Breast epithelium (tissue), 4 donors: ENCODE results near the gene SP2. TPM values are rescaled to one million over a fixed set of nuclear protein-coding genes. Genes with fewer than 3 reads are reported as not detected.

ENCODE experiments used
- DNase-seq, 2 donors: peaks; one replicate each; pipeline ENCODE4 v3.0.0-alpha.2; 2019; ENCODE audit warnings: low spot score in 2 of 2
- H3K27ac ChIP-seq, 2 donors: fragments of 200-600 bp; sonication (generic) in 1 of 2; one replicate each; pipeline ENCODE4 v1.5.1; 2016 to 2019; ENCODE audit warnings: mild to moderate bottlenecking in 1 of 2
- H3K27me3 ChIP-seq, 2 donors: fragments of 200-600 bp; sonication (generic) in 1 of 2; one replicate each; pipeline versions ENCODE4 v1.5.1 to v1.6.0; 2017 to 2019; ENCODE audit warnings: control low read depth in 1 of 2, mild to moderate bottlenecking in 1 of 2
- H3K36me3 ChIP-seq: fragments of 200-600 bp; one replicate; pipeline ENCODE4 v1.5.1; 2019
- H3K4me1 ChIP-seq, 2 donors: fragments of 200-600 bp; sonication (generic); one replicate each; pipeline ENCODE4 v1.5.1; 2016 to 2019; ENCODE audit warnings: control low read depth in 1 of 2
- H3K4me3 ChIP-seq, 3 donors: fragments of 200-600 bp; sonication (generic); 1 replicate in 2 of 3; 2 replicates in 1 of 3; pipeline ENCODE4 v1.5.1; 2016 to 2019; ENCODE audit warnings: mild to moderate bottlenecking in 3 of 3, moderate library complexity in 2 of 3
- H3K9me3 ChIP-seq, 2 donors: fragments of 200-600 bp; sonication (generic) in 1 of 2; one replicate each; pipeline ENCODE4 v1.5.1; 2016 to 2019; ENCODE audit warnings: control low read depth in 1 of 2
- CTCF ChIP-seq, 3 donors: fragments of 450-650 bp; IDR thresholded peaks; one replicate each; pipeline ENCODE4 v1.5.1; 2016 to 2017; ENCODE audit warnings: antibody characterized with exemption in 3 of 3, mild to moderate bottlenecking in 3 of 3, moderate library complexity in 3 of 3
- POLR2A ChIP-seq: fragments of 450-650 bp; IDR thresholded peaks from one replicate; pipeline ENCODE4 v1.6.1; 2016; ENCODE audit warnings: antibody characterized with exemption, mild to moderate bottlenecking, moderate library complexity
- POLR2AphosphoS5 ChIP-seq, 3 donors: sonication (generic); formaldehyde crosslinking; IDR thresholded peaks; one replicate each; pipeline ENCODE4 v1.6.1; 2017; ENCODE audit warnings: antibody characterized with exemption in 3 of 3
- intact Hi-C: fragments of 100-400 bp; cut with DNase I; formaldehyde crosslinking; loops from one replicate; pipeline ENCODE4 v1.15.1; 2023; ENCODE audit warnings: low total_unique reads
- total RNA-seq, 3 donors: library from RNA; depleted of rRNA; stranded (reverse); fragments of >200 nt; gene quantifications; one replicate each; pipeline ENCODE4 v1.1.0, GENCODE V29; 2016

Gene SP2
- total RNA-seq, 3 donors from 2014 or later, result 4.6 to 9.8 (median 5.6) TPM

- Histone ChIP-seq H3K27ac (peak overlapping the region; percentile 77 to 78), H3K9me3 (no peaks in the 10 kb centered on the region), H3K27me3 (no peaks in the 10 kb centered on the region), H3K4me3 (peak overlapping the region in 1 of 3 donors; percentile 10), H3K36me3 (no peaks in the 10 kb centered on the region), H3K4me1 (peaks cover 13 to 14% of the 10 kb centered on the region in 2 donors)
- intact Hi-C loops, result no loop called here
- TF ChIP-seq CTCF (IDR thresholded peaks at IDR 0.05) (no peak), POLR2AphosphoS5 (IDR thresholded peaks at IDR 0.05) (no peak), POLR2A (no peak)
- no peak for DNase-seq
Measured at GRCh38 chr17:47884905-47885730, 10.9 kb upstream of the SP2 start.

DNA sequence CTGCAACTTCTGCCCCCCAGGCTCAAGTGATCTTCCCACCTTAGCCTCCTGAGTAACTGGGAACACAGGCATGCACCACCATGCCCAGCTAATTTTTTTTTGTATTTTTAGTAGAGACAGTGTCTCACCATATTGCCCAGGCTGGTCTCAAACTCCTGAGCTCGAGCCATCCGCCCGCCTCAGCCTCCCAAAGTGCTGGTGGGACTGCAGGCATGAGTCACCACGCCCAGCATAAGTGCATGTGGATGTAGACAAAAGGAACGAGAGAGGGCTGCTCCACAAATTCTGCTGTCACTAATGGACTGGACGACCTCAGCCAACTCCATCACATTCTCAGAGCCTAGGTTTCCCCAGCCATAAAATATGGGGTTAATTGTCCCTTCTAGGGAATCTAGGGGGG, 7.7 kb upstream of the SP2 start:
- DNase-seq, result no peak
- Histone ChIP-seq H3K27me3 (no peaks in the 10 kb centered on the region), H3K4me1 (peaks cover 8 to 9% of the 10 kb centered on the region in 2 donors), H3K36me3 (no peaks in the 10 kb centered on the region), H3K27ac (no peak overlapping the region), H3K4me3 (no peak overlapping the region), H3K9me3 (no peaks in the 10 kb centered on the region)
- intact Hi-C loops, result no loop called here
- TF ChIP-seq POLR2AphosphoS5 (IDR thresholded peaks at IDR 0.05) (no peak), CTCF (IDR thresholded peaks at IDR 0.05) (no peak), POLR2A (no peak)

DNA sequence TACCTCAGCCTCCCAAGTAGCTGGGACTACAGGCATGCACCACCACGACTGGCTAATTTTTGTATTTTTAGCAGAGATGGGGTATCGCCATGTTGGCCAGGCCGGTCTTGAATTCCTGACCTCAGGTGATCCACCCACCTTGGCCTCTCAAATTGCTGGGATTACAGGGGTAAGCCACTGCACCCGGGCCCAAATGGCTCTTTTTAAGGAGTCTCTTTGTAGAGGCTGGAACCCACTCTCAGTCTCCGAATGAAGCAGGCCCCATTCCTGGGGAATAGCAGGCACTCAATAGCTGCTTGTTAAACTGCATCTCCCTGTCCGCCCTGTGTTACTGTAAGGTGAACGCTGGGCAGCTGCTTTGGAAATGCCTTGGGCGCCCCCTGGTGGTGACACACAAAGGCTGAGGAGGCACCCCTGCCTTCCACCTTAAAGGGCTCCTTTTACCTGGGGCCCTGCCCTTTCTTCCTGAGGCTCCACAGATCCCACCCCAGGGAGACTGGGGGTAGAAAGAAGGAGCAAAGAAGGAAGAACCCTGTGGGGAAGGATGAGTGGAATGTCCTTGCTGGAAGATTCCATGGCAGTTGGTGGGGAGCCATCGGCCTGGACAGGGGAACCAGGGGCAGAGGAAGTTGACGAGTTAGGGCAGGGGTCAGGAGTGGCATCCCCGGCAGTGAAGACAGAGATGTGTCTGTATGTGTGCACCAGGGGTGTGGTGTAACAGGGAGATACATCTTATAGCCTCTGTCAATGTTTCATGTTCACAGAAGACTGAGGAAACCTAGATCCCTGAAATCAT, 6.1 kb upstream of the SP2 start:
- Histone ChIP-seq H3K4me1 (peaks cover 3 to 6% of the 10 kb centered on the region in 2 donors), H3K36me3 (no peaks in the 10 kb centered on the region), H3K27ac (no peak overlapping the region), H3K27me3 (no peaks in the 10 kb centered on the region), H3K4me3 (no peak overlapping the region), H3K9me3 (no peaks in the 10 kb centered on the region)
- TF ChIP-seq CTCF (IDR thresholded peaks at IDR 0.05), result peak; percentile 96 to 97 (median 97)
- peak in 1 of 3 donors; percentile 69 for TF ChIP-seq POLR2AphosphoS5 (IDR thresholded peaks at IDR 0.05)
- no peak for TF ChIP-seq POLR2A
- peak; percentile 86 to 94 for DNase-seq
- intact Hi-C loops, result loop anchor here (5.0 kb wide), 1 partner anchor 48 kb away; the partner anchor contains the start of gene SCRN2

- H3K27me3 ChIP-seq, result no peaks in the 10 kb centered on the region
- H3K27ac ChIP-seq, result no peak overlapping the region
- no peaks in the 10 kb centered on the region for H3K36me3 ChIP-seq
- TF ChIP-seq POLR2A (no peak), CTCF (IDR thresholded peaks at IDR 0.05) (no peak), POLR2AphosphoS5 (IDR thresholded peaks at IDR 0.05) (no peak)
- DNase-seq, result no peak
- no peak overlapping the region for H3K4me3 ChIP-seq
- intact Hi-C loops, result loop anchor here (5.0 kb wide), 1 partner anchor 49 kb away; the partner anchor contains the start of gene SCRN2
- no peaks in the 10 kb centered on the region for H3K9me3 ChIP-seq
- no peaks in the 10 kb centered on the region for H3K4me1 ChIP-seq
Measured at GRCh38 chr17:47891545-47892088, 4.4 kb upstream of the SP2 start.
